CD4-positive, alpha-beta T cell treated with Interleukin-17A for 1 hour (primary cell): ENCODE results near the gene KCNMA1.
A peak's percentile ranks its signal among the peaks of the same experiment; 100 is the strongest.

Experiments used
- DNase-seq: peaks from one replicate; pipeline ENCODE4 v3.0.0-alpha.2; 2020

KCNMA1 gene

GRCh38 chr10:77121829-77122228, 515.8 kb downstream of the KCNMA1 start:
- DNase-seq, result no peak

- no peak for DNase-seq
Measured at GRCh38 chr10:77120666-77121376, 516.8 kb downstream of the KCNMA1 start.

- no peak for DNase-seq
Measured at GRCh38 chr10:77120012-77120411, 517.6 kb downstream of the KCNMA1 start.

- DNase-seq, result no peak
Measured at GRCh38 chr10:77118603-77119282, 518.9 kb downstream of the KCNMA1 start.

- no peak for DNase-seq
Measured at GRCh38 chr10:77117501-77117900, 520.1 kb downstream of the KCNMA1 start.

- no peak for DNase-seq
Measured at GRCh38 chr10:77116904-77117303, 520.7 kb downstream of the KCNMA1 start.

- no peak for DNase-seq
Measured at GRCh38 chr10:77114181-77114821, 523.3 kb downstream of the KCNMA1 start.

- DNase-seq, result peak; percentile 12
Measured at GRCh38 chr10:77111611-77112550, 525.7 kb downstream of the KCNMA1 start.

GRCh38 chr10:77110757-77111156, 526.9 kb downstream of the KCNMA1 start:
- DNase-seq, result no peak

GRCh38 chr10:77109351-77109994, 528.1 kb downstream of the KCNMA1 start:
- no peak for DNase-seq

- DNase-seq, result no peak
Measured at GRCh38 chr10:77106676-77107075, 530.9 kb downstream of the KCNMA1 start.

- no peak for DNase-seq
Measured at GRCh38 chr10:77105761-77106221, 531.8 kb downstream of the KCNMA1 start.

GRCh38 chr10:77104459-77104980, 533.1 kb downstream of the KCNMA1 start:
- DNase-seq, result no peak

- no peak for DNase-seq
Measured at GRCh38 chr10:77103213-77103612, 534.4 kb downstream of the KCNMA1 start.

GRCh38 chr10:77101341-77101740, 536.3 kb downstream of the KCNMA1 start:
- DNase-seq, result no peak

GRCh38 chr10:77099136-77099535, 538.5 kb downstream of the KCNMA1 start:
- DNase-seq, result no peak

GRCh38 chr10:77097625-77098024, 540.0 kb downstream of the KCNMA1 start:
- DNase-seq, result no peak

- no peak for DNase-seq
Measured at GRCh38 chr10:77093126-77093525, 544.5 kb downstream of the KCNMA1 start.

- no peak for DNase-seq
Measured at GRCh38 chr10:77091597-77092165, 545.9 kb downstream of the KCNMA1 start.

- DNase-seq, result no peak
Measured at GRCh38 chr10:77090381-77091356, 546.9 kb downstream of the KCNMA1 start.
